Measurements from ENCODE around the gene ASB16.

DNA sequence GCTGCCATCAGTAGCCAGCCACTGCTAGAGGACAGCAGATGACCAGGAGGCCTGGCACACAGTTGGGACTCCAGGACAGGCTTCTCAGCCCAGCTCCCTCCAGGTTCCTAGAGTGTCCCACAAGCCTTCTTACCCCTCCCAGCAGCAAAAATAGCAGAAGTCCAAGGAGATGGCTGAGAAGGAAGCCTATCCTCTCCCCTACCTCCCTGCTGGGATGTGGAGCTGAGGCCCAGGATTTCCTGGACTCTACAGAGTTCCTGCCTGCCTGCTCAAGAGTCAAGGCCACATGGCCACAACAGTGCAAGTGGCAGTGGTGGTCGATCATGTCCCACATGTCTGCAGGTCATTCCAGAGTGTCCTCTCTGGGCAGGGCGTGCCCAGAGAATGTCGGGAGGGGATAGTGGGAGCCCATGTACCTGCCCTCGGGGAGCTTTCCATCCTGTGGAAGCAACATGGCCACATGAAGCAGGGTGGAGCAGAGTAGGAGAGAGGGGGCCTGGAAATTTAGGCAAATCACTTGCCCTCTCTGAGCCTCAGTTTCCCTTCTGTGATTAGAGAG lies 36.5 kb upstream of the ASB16 start:
- TF ChIP-seq CTCF (IDR thresholded peaks at IDR 0.05) (no peak), POLR2A (IDR thresholded peaks at IDR 0.05) (no peak)

Measured in thyroid gland (tissue), 4 donors.